ENCODE measurements around the gene TRAF3IP1. TPM values are rescaled to one million over a fixed set of nuclear protein-coding genes. Genes with fewer than 3 reads are reported as not detected.

Gene TRAF3IP1
- total RNA-seq, 4 donors from 2014 or later: 12.6 to 41.8 (median 27.6) TPM

DNA sequence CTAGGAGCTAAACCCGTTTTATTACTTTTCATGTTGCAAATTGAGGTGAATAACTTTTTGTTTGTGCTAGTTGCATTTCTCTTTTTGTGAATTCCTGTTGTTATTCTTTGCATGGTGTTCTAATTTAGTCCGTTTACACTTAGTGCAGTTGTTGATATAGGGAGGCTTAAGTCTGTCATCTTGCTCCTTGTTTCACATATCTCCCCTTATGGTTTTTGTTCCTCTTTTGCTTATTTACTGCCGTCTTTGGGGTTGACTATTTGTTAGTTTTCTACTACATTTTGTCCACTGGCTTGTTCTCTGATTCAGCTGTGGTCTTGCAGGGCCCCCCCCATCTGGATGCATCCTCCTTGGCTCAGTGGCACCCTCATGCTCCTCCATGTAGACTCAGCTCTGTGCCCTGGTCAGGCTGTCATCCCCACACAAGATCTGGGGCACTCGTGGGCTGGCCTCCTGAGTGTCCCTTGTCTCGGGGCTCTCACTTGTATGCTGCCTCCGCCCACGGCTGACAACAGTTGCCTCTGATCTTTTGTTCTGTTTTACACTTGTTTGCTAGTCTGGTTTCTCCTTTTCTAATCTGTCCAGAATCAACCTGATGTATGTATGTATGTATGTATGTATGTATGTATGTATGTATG, 63.5 kb downstream of the TRAF3IP1 start:
- H3K27ac ChIP-seq: no peak overlapping the region
- no peaks in the 10 kb centered on the region for H3K27me3 ChIP-seq
- no peaks in the 10 kb centered on the region for H3K4me1 ChIP-seq
- no peaks in the 10 kb centered on the region for H3K9me3 ChIP-seq
- no peaks in the 10 kb centered on the region for H3K36me3 ChIP-seq
- TF ChIP-seq POLR2A (IDR thresholded peaks at IDR 0.05): no peak
- TF ChIP-seq, protein P1, sequence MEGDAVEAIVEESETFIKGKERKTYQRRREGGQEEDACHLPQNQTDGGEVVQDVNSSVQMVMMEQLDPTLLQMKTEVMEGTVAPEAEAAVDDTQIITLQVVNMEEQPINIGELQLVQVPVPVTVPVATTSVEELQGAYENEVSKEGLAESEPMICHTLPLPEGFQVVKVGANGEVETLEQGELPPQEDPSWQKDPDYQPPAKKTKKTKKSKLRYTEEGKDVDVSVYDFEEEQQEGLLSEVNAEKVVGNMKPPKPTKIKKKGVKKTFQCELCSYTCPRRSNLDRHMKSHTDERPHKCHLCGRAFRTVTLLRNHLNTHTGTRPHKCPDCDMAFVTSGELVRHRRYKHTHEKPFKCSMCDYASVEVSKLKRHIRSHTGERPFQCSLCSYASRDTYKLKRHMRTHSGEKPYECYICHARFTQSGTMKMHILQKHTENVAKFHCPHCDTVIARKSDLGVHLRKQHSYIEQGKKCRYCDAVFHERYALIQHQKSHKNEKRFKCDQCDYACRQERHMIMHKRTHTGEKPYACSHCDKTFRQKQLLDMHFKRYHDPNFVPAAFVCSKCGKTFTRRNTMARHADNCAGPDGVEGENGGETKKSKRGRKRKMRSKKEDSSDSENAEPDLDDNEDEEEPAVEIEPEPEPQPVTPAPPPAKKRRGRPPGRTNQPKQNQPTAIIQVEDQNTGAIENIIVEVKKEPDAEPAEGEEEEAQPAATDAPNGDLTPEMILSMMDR (IDR thresholded peaks at IDR 0.05): no peak
- DNase-seq: no peak
- no peak overlapping the region for H3K4me3 ChIP-seq
- intact Hi-C loops (cut with DNase I; ENCODE audit: low total_unique reads): no loop called here

DNA sequence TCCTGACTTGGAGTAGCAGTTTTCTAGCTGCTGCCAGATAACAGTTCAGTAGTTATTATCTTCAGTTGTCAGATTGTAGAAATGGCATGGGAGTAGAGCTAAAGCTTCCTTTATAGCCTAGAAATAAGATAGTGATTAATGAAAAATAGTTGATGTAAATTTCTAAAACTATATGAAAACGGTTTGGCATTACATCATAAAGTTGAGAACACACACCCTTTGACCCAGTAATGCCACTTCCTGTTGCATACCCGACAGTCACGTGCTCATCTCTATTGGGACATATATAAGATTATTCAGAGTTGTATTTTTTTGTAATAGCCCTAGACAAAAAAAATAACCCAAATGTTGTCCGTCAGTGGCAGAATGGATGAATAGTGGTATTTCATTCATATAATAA, 67.0 kb downstream of the TRAF3IP1 start:
- no peak for DNase-seq
- intact Hi-C loops (cut with DNase I; ENCODE audit: low total_unique reads): no loop called here
- TF ChIP-seq, protein P1 (IDR thresholded peaks at IDR 0.05): no peak
- TF ChIP-seq POLR2A (IDR thresholded peaks at IDR 0.05): no peak
- no peak overlapping the region for H3K4me3 ChIP-seq
- H3K4me1 ChIP-seq: no peaks in the 10 kb centered on the region
- H3K27me3 ChIP-seq: no peaks in the 10 kb centered on the region
- H3K27ac ChIP-seq: no peak overlapping the region
- no peaks in the 10 kb centered on the region for H3K9me3 ChIP-seq
- H3K36me3 ChIP-seq: no peaks in the 10 kb centered on the region

DNA sequence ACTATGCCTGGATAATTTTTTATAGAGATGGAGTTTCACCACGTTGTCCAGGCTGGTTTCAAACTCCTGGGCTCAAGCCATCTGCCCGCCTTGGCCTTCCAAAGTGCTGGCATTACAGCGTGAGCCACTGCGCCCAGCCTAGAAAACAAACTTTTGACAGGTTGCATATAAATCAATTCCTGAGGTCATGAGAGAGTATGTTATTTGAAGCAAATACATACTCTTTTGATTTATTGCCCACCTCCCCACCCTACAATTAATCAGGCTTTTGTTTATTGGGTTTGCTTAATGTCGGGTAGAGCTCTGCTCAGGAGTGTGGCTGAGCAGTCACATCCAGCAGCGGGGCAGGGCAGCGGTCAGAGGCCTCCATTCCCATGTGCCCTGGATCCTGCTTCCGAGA, 68.5 kb downstream of the TRAF3IP1 start:
- Histone ChIP-seq H3K27ac (no peak overlapping the region), H3K27me3 (no peaks in the 10 kb centered on the region), H3K9me3 (no peaks in the 10 kb centered on the region), H3K4me1 (no peaks in the 10 kb centered on the region), H3K4me3 (no peak overlapping the region), H3K36me3 (no peaks in the 10 kb centered on the region)
- no peak for DNase-seq
- intact Hi-C loops (cut with DNase I; ENCODE audit: low total_unique reads): no loop called here
- TF ChIP-seq POLR2A (IDR thresholded peaks at IDR 0.05): no peak

DNA sequence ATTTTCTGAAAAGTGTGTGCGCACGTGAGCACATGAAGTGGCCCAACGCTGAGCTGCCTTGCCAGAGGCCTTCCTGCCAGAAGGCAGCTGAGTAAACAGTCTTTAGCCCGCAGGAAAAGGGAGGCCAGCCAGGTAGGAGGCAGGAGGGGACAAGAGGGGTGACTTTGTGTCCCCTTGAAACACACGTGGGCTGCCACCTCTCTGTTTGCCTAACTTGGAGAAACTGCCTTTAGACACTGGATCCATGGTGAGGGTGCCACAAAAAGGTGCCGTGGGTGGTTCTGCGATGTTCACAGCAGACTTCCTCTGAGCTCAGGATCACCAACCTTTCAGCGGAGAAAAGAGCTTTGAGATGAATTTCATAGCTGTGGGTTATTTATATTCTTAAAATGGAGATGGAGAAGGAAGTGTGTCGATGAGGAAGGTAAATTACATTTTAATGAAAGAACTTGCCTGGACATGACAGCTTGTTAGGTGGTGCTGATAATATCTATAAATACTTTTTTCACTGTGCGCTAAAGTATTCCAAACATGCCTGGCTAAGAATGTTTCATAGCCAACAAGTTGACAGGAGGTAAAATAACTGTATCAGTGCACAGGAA, 69.8 kb downstream of the TRAF3IP1 start:
- no peaks in the 10 kb centered on the region for H3K36me3 ChIP-seq
- intact Hi-C loops (cut with DNase I; ENCODE audit: low total_unique reads): no loop called here
- H3K4me1 ChIP-seq: no peaks in the 10 kb centered on the region
- no peak overlapping the region for H3K27ac ChIP-seq
- no peak overlapping the region for H3K4me3 ChIP-seq
- H3K27me3 ChIP-seq: no peaks in the 10 kb centered on the region
- DNase-seq: no peak
- no peaks in the 10 kb centered on the region for H3K9me3 ChIP-seq
- TF ChIP-seq, protein P1 (IDR thresholded peaks at IDR 0.05): no peak
- no peak for TF ChIP-seq POLR2A (IDR thresholded peaks at IDR 0.05)

DNA sequence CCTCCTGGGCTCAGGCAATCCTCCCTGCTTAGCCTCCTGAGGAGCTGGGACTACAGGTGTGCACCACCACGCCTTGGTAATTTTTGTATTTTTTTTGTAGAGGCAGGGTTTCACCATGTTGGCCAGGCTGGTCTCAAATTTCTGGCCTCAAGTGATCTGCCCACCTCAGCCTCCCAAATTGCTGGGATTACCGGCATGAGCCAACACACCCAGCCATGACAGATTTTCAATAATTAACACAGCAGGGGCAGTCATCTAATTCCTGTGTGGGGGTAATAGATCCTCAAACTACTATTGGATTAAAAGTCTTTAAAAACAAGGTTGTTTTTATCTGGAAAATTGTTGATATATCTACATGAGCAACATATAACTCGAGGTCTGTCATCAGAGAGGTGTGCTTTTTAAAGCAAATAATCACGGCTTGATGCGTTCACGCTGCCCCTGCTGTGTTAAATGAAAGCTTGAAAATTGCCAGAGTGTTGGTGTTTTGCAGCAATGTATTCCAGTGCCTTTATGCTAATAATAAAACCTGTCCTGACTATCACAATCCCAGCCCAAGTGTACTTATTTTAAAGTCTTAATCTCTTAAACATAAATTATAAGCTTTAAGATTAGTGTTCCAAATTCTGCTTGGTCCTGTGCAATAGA, 70.8 kb downstream of the TRAF3IP1 start:
- no peak for DNase-seq
- no peaks in the 10 kb centered on the region for H3K9me3 ChIP-seq
- no peaks in the 10 kb centered on the region for H3K27me3 ChIP-seq
- intact Hi-C loops (cut with DNase I; ENCODE audit: low total_unique reads): no loop called here
- H3K36me3 ChIP-seq: no peaks in the 10 kb centered on the region
- TF ChIP-seq, protein P1 (IDR thresholded peaks at IDR 0.05): no peak
- TF ChIP-seq POLR2A (IDR thresholded peaks at IDR 0.05): no peak
- no peak overlapping the region for H3K27ac ChIP-seq
- no peaks in the 10 kb centered on the region for H3K4me1 ChIP-seq
- H3K4me3 ChIP-seq: no peak overlapping the region

All from uterus (tissue), 4 donors.